GM15510 (cell line): Measurements from ENCODE around the gene QSER1.

Source experiments
- POLR2A ChIP-seq: IDR thresholded peaks from 3 replicates; pipeline ENCODE4 v1.6.1; 2011; ENCODE audit warnings: borderline replicate concordance; ENCODE audit not compliant: insufficient read length; ENCODE audit errors: extremely low read depth

Gene QSER1

GRCh38 chr11:32960553-32961164 lies 68.0 kb downstream of the QSER1 start:
- no peak for TF ChIP-seq POLR2A

- TF ChIP-seq POLR2A: no peak
Observed at GRCh38 chr11:32962016-32962415, 69.4 kb downstream of the QSER1 start.

GRCh38 chr11:32963721-32964120 lies 71.1 kb downstream of the QSER1 start:
- no peak for TF ChIP-seq POLR2A

- TF ChIP-seq POLR2A: no peak
Observed at GRCh38 chr11:32968541-32968940, 75.9 kb downstream of the QSER1 start.

GRCh38 chr11:32972781-32973180 lies 80.2 kb downstream of the QSER1 start:
- no peak for TF ChIP-seq POLR2A

GRCh38 chr11:32982626-32983025 lies 90.0 kb downstream of the QSER1 start:
- TF ChIP-seq POLR2A: no peak

GRCh38 chr11:32983506-32983905 lies 90.9 kb downstream of the QSER1 start:
- TF ChIP-seq POLR2A: no peak

- TF ChIP-seq POLR2A: no peak
Observed at GRCh38 chr11:32985600-32985999, 93.0 kb downstream of the QSER1 start.

- no peak for TF ChIP-seq POLR2A
Observed at GRCh38 chr11:32987851-32988250, 95.2 kb downstream of the QSER1 start.

GRCh38 chr11:32990481-32990880 lies 97.9 kb downstream of the QSER1 start:
- TF ChIP-seq POLR2A: no peak

GRCh38 chr11:32991427-32991826 lies 98.8 kb downstream of the QSER1 start:
- TF ChIP-seq POLR2A: no peak

- no peak for TF ChIP-seq POLR2A
Observed at GRCh38 chr11:32991898-32992297, 99.3 kb downstream of the QSER1 start.

GRCh38 chr11:33000181-33000580 lies 107.6 kb downstream of the QSER1 start:
- no peak for TF ChIP-seq POLR2A

- no peak for TF ChIP-seq POLR2A
Observed at GRCh38 chr11:33001281-33001680, 108.7 kb downstream of the QSER1 start.

GRCh38 chr11:33001751-33002542 lies 109.3 kb downstream of the QSER1 start:
- no peak for TF ChIP-seq POLR2A

- TF ChIP-seq POLR2A: no peak
Observed at GRCh38 chr11:33005175-33005574, 112.6 kb downstream of the QSER1 start.
